OCI-LY7 (cell line): Measurements from ENCODE around the gene ATP11A. TPM values are rescaled to one million over a fixed set of nuclear protein-coding genes. Genes with fewer than 3 reads are reported as not detected.

ENCODE experiments used
- Bru-seq: library from RNA; stranded (reverse); fragments of 400-500 nt; gene quantifications from one replicate; lab custom pipeline; 2021; lab: Mats Ljungman, UMichigan
- BruChase-seq, 2 experiments: library from RNA; stranded (reverse); fragments of 400-500 nt; gene quantifications; one replicate each; lab custom pipeline; 2021; lab: Mats Ljungman, UMichigan
- BruUV-seq: library from RNA; stranded (reverse); fragments of 400-500 nt; replicated peaks from 2 replicates; lab custom pipeline; 2021; lab: Mats Ljungman, UMichigan
- CTCF ChIA-PET: fragments of 300-600 bp; sonication (Branson Sonifier 250); formaldehyde crosslinking; loops from one replicate; lab custom pipeline; 2022; ENCODE audit warnings: antibody characterized with exemption; ENCODE audit not compliant: unreplicated experiment; lab: Charles Lee
- POLR2A ChIA-PET: fragments of 300-600 bp; sonication (Branson Sonifier 250); formaldehyde crosslinking; loops from one replicate; lab custom pipeline; 2022; ENCODE audit warnings: antibody characterized with exemption; lab: Charles Lee
- DNase-seq: peaks from one replicate; pipeline ENCODE4 v3.0.0-alpha.2; 2015; ENCODE audit warnings: low spot score
- H2AFZ ChIP-seq: fragments of 200-600 bp; sonication (generic), shearing (Covaris generic); 2 replicates; pipeline ENCODE4 v1.6.1; 2014; ENCODE audit warnings: mild to moderate bottlenecking, antibody characterized with exemption, low read length, moderate library complexity
- H3K27ac ChIP-seq: fragments of 200-600 bp; sonication (generic); 2 replicates; pipeline ENCODE4 v1.5.1; 2014; ENCODE audit warnings: mixed run types, low read depth, mild to moderate bottlenecking, moderate library complexity, low read length, inconsistent platforms; ENCODE audit not compliant: poor library complexity, severe bottlenecking
- H3K36me3 ChIP-seq: fragments of 200-600 bp; sonication (generic); 2 replicates; pipeline ENCODE4 v1.6.1; 2014; ENCODE audit warnings: mild to moderate bottlenecking, antibody characterized with exemption, low read length, moderate library complexity, mixed read lengths; ENCODE audit not compliant: insufficient read depth
- H3K4me1 ChIP-seq: fragments of 200-600 bp; sonication (generic); 2 replicates; pipeline ENCODE4 v1.5.1; 2014; ENCODE audit warnings: mild to moderate bottlenecking, low read length; ENCODE audit not compliant: insufficient read depth, poor library complexity, severe bottlenecking
- H3K4me2 ChIP-seq: fragments of 200-600 bp; sonication (generic); 2 replicates; pipeline ENCODE4 v1.6.1; 2014; ENCODE audit warnings: mild to moderate bottlenecking, low read length
- H3K4me3 ChIP-seq: fragments of 200-600 bp; sonication (generic); 2 replicates; pipeline ENCODE4 v1.5.1; 2014; ENCODE audit warnings: mild to moderate bottlenecking, low read depth, low read length; ENCODE audit not compliant: poor library complexity, severe bottlenecking
- H3K79me2 ChIP-seq: fragments of 200-600 bp; sonication (generic); 2 replicates; pipeline ENCODE4 v1.6.1; 2016; ENCODE audit warnings: low read depth, mild to moderate bottlenecking, low read length, moderate library complexity, mixed read lengths; ENCODE audit not compliant: insufficient read depth
- H3K9me2 ChIP-seq: fragments of 200-600 bp; sonication (generic); 2 replicates; pipeline ENCODE4 v1.6.1; 2016; ENCODE audit warnings: mild to moderate bottlenecking, low read length, mixed read lengths; ENCODE audit not compliant: insufficient read depth
- H3K9me3 ChIP-seq: fragments of 200-600 bp; sonication (generic); 2 replicates; pipeline ENCODE4 v1.6.1; 2014; ENCODE audit warnings: mild to moderate bottlenecking, mixed run types, low read length, mixed read lengths
- H4K20me1 ChIP-seq: fragments of 200-600 bp; sonication (generic); 2 replicates; pipeline ENCODE4 v1.6.1; 2014; ENCODE audit warnings: mild to moderate bottlenecking, antibody characterized with exemption, low read length, moderate library complexity, mixed read lengths; ENCODE audit not compliant: insufficient read depth
- EZH2phosphoT487 ChIP-seq: fragments of 200-600 bp; sonication (generic); IDR thresholded peaks from 2 replicates; pipeline ENCODE4 v1.6.1; 2018; ENCODE audit warnings: low read depth, borderline replicate concordance, mild to moderate bottlenecking, mixed run types, antibody characterized with exemption, low read length, moderate library complexity, mixed read lengths
- intact Hi-C: fragments of 100-400 bp; cut with micrococcal nuclease; formaldehyde crosslinking; loops from one replicate; pipeline ENCODE4 v1.10.0; 2022; ENCODE audit not compliant: unreplicated experiment
- long read RNA-seq: library from polyadenylated mRNA; stranded (forward); transcript quantifications from one replicate; pipeline ENCODE4 v2.0.0, GENCODE V29; 2022
- total RNA-seq, 2 experiments: library from RNA; depleted of rRNA in 1 of 2; stranded (reverse); fragments of >200 nt in 1 of 2; shearing (Covaris generic) in 1 of 2; gene quantifications; 2 replicates each; pipeline ENCODE4 v1.2.3, GENCODE V29; 2014 to 2022
- TF ChIP-seq, protein P1 (sequence below): fragments of 200-600 bp; sonication (generic); conservative IDR thresholded peaks from 2 replicates; pipeline ENCODE4 v1.5.1; 2014; ENCODE audit warnings: mild to moderate bottlenecking, antibody characterized with exemption, low read length, moderate library complexity, mixed read lengths

The ATP11A gene
- total RNA-seq (2014; rRNA removed; shearing (Covaris generic)) (3.4 and 8.8 TPM in 2 replicates), total RNA-seq (2022) (22.1 and 23.1 TPM in 2 replicates), Bru-seq, nascent RNA (percentile 51 among the genes with signal in this experiment), BruChase-seq, experiment 1, labeled RNA remaining after a 6-hour chase (percentile 55 among the genes with signal in this experiment), BruChase-seq, experiment 2, labeled RNA remaining after a 2-hour chase (percentile 53 among the genes with signal in this experiment)
- long read RNA-seq, transcript ATP11A-217 (1 exons, 3,542 nt): major isoform, 7 of 15 reads
- long read RNA-seq, partial matches to known transcripts: 3 of 15 reads
- long read RNA-seq, other reads (novel, unspliced or antisense): 5 of 15 reads

DNA sequence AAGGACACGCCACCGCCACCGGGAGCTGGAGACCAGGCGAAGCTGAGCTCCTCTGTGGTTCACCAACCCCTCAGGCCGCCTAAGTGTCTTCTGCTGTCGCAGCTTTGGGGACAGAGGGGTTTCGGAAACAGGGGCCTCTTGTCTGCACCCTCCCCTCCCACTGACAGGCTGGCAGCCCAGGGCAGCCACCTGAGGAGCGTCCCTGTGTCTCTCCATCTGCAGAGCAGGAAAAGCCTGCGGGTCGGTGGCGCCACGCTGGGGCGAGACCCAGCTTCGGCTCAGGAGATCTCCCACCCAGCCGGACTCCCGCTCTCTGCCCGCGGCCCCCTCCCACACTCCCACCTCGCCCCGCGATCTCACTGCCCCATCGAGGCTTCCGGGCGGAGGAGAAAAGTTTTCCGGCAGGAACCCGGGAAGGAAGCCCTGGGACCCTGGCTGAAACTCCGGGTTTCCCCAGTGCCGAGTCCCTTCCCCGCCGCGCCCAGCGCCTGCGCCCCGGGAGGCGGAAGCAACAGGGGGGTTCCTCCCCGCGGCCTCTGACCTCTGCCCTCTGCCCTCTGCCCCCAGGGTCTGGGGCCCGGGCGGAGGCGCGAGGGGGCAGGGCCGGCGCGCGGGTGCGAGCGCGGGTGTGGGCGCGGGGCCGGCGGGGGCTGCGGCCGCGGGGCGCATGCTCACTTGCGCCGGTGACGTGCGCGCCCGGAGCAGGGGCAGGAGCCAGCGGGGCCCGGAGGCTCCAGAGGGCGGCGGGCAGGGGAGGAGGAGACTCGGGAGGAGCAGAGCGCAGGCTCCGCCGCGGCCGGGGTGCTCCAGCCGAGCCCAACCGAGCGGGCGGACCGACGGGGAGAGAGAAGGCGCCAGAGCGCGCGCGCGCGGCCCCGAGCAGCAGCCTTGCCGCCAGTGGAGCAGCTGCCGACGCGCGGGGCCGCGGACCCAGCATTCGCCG, at the start of gene ATP11A:
Gene ATP11A (plus strand): TSS at position 736 of the 943 bp plus-strand sequence. CDS start 379 bp downstream, outside the sequence.
- CTCF ChIA-PET: no interaction called here
- BruUV-seq: no TSS peak
- H4K20me1 ChIP-seq: peaks cover 19% of the 10 kb centered on the region; the same call in 1 of the 2 replicates
- H3K9me2 ChIP-seq: no peaks in the 10 kb centered on the region
- DNase-seq: peak; percentile 72
- POLR2A ChIA-PET: no interaction called here
- peaks cover 24% of the 10 kb centered on the region for H3K4me1 ChIP-seq
- intact Hi-C loops: no loop called here
- TF ChIP-seq EZH2phosphoT487: no peak
- TF ChIP-seq, protein P1, sequence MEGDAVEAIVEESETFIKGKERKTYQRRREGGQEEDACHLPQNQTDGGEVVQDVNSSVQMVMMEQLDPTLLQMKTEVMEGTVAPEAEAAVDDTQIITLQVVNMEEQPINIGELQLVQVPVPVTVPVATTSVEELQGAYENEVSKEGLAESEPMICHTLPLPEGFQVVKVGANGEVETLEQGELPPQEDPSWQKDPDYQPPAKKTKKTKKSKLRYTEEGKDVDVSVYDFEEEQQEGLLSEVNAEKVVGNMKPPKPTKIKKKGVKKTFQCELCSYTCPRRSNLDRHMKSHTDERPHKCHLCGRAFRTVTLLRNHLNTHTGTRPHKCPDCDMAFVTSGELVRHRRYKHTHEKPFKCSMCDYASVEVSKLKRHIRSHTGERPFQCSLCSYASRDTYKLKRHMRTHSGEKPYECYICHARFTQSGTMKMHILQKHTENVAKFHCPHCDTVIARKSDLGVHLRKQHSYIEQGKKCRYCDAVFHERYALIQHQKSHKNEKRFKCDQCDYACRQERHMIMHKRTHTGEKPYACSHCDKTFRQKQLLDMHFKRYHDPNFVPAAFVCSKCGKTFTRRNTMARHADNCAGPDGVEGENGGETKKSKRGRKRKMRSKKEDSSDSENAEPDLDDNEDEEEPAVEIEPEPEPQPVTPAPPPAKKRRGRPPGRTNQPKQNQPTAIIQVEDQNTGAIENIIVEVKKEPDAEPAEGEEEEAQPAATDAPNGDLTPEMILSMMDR: no peak
- H3K79me2 ChIP-seq: peaks cover 9% of the 10 kb centered on the region
- no peaks in the 10 kb centered on the region for H3K9me3 ChIP-seq
- no peaks in the 10 kb centered on the region for H3K36me3 ChIP-seq
- H3K4me2 ChIP-seq: peak within 1 kb of the TSS; percentile 79
- peak within 1 kb of the TSS; percentile 80 for H3K4me3 ChIP-seq
- peak within 1 kb of the TSS; percentile 35 for H3K27ac ChIP-seq
- peak within 1 kb of the TSS; percentile 85 for H2AFZ ChIP-seq

DNA sequence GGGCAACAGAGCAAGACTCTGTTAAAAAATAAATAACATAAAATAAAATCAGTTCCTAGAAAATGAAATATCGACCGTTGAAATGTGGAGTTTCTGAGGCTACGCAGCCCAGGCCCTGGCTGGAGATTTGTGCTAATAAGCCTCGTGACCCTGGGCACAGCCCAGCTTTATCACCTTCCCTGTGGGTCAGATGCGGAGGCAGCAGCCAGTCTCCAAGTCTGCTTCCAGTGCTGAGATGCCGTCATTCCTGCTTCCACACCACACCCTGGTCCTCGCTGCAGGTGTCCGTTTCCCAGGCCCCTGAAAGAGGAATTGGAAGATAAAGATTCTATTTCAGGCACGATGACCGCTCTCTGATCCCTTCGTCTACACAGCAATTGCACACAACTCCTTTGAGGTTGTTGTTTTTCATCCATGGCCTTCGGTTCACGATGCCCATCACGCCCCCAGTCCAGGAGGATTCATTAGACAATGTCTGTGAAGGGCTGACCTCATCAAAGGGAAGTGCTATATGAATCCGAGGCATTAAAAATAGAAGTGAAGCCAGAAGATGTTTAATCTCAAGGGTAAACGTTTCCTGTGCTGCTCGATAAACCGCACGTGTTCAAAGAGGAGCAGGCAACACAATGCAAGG, 48.3 kb upstream of the ATP11A start:
- POLR2A ChIA-PET: no interaction called here
- no TSS peak for BruUV-seq
- no peak overlapping the region for H3K4me2 ChIP-seq

More for the DNA sequence above, 48.3 kb upstream of the ATP11A start:
- Histone ChIP-seq H3K27ac (no peak overlapping the region), H3K9me2 (no peaks in the 10 kb centered on the region), H3K36me3 (no peaks in the 10 kb centered on the region), H3K9me3 (no peaks in the 10 kb centered on the region), H2AFZ (no peak overlapping the region), H4K20me1 (no peaks in the 10 kb centered on the region), H3K4me3 (no peak overlapping the region), H3K4me1 (no peaks in the 10 kb centered on the region), H3K79me2 (no peaks in the 10 kb centered on the region)
- intact Hi-C loops: no loop called here
- TF ChIP-seq EZH2phosphoT487: no peak
- TF ChIP-seq, protein P1: no peak
- DNase-seq: no peak
- CTCF ChIA-PET: no interaction called here
